SK-N-MC (cell line): ENCODE results near the gene PTPN4.

Source experiments
- EZH2 ChIP-seq: fragments of 200-600 bp; sonication (generic); IDR thresholded peaks from one replicate; pipeline ENCODE4 v1.6.1; 2017; ENCODE audit warnings: antibody characterized with exemption
- POLR2AphosphoS5 ChIP-seq: IDR thresholded peaks from 2 replicates; pipeline ENCODE4 v1.6.1; 2012; ENCODE audit warnings: mild to moderate bottlenecking, low read depth, low read length, borderline replicate concordance

- TF ChIP-seq EZH2 (no peak), POLR2AphosphoS5 (no peak)
Observed at GRCh38 chr2:119748135-119748534, 11.6 kb upstream of the PTPN4 start.
